Ovary (tissue), 9 donors: Measurements from ENCODE around the gene PDCD4. TPM values are rescaled to one million over a fixed set of nuclear protein-coding genes. Genes with fewer than 3 reads are reported as not detected.

Experiments used
- DNase-seq, 5 donors: peaks; one replicate each; pipeline ENCODE4 v3.0.0-alpha.2; 2019 to 2020
- H3K27ac ChIP-seq, 2 donors: fragments of 200-600 bp; one replicate each; pipeline versions ENCODE4 v1.5.1 to v1.8.0; 2019 to 2022
- H3K27me3 ChIP-seq: fragments of 200-600 bp; one replicate; pipeline ENCODE4 v1.8.0; 2022
- H3K36me3 ChIP-seq: fragments of 200-600 bp; sonication (generic); one replicate; pipeline ENCODE4 v1.5.1; 2019
- H3K4me1 ChIP-seq: one replicate; pipeline ENCODE4 v1.8.1; 2013; ENCODE audit warnings: mild to moderate bottlenecking, moderate library complexity; ENCODE audit not compliant: insufficient read depth
- H3K4me3 ChIP-seq: fragments of 200-600 bp; sonication (generic); one replicate; pipeline ENCODE4 v1.5.1; 2017
- H3K9me3 ChIP-seq, 2 donors: fragments of 200-600 bp in 1 of 2; sonication (generic) in 1 of 2; one replicate each; pipeline versions ENCODE4 v1.5.1 to v1.8.1; 2013 to 2019; ENCODE audit warnings: mild to moderate bottlenecking in 1 of 2, moderate library complexity in 1 of 2
- CTCF ChIP-seq, 3 donors: fragments of 450-650 bp in 2 of 3; fragments of 200-600 bp in 1 of 3; IDR thresholded peaks; one replicate each; pipeline versions ENCODE4 v1.5.1 to v1.8.0; 2016 to 2022; ENCODE audit warnings: antibody characterized with exemption in 3 of 3, mild to moderate bottlenecking in 1 of 3
- EP300 ChIP-seq: sonication (generic); formaldehyde crosslinking; IDR thresholded peaks from one replicate; pipeline ENCODE4 v1.6.1; 2017; ENCODE audit warnings: antibody characterized with exemption
- POLR2A ChIP-seq: fragments of 450-650 bp; IDR thresholded peaks from one replicate; pipeline ENCODE4 v1.6.1; 2017; ENCODE audit warnings: antibody characterized with exemption, mild to moderate bottlenecking, moderate library complexity
- WGBS, 3 donors: extraction: QIAGEN DNeasy Blood & Tissue Kit in 1 of 3; methylation state at CpG; one replicate each; pipeline versions ENCODE4 v1.1.5 to v1.1.7; 2013 to 2017; 5-methylcytosine and 5-hydroxymethylcytosine counted together
- intact Hi-C, 4 donors: fragments of 100-400 bp; cut with DNase I; formaldehyde crosslinking; loops; one replicate each; pipeline versions ENCODE4 v1.11.0 to v1.15.1; 2022 to 2023
- polyA plus RNA-seq, 2 donors: library from polyadenylated mRNA; stranded (reverse); fragments of 200-250 nt in 1 of 2; fragments of 350-450 nt in 1 of 2; fragmentation: Illumina TruSeq in 1 of 2; extraction: RNeasy Lipid Tissue Mini Kit (QIAGEN cat#74804) in 1 of 2; gene quantifications; one replicate each; pipeline ENCODE4 v1.2.3, GENCODE V29; 2013 to 2014
- total RNA-seq, 7 donors: library from RNA; depleted of rRNA in 2 of 7; stranded (reverse); fragments of >200 nt in 2 of 7; fragmentation: NEBNext Ultra II Directional in 3 of 7; extraction: Animal tissue kit (Norgen Biotek cat#: 25700) in 3 of 7; gene quantifications; one replicate each; pipeline versions ENCODE4 v1.1.0 to v1.2.4, GENCODE V29; 2016 to 2023
- donor health status: DM: no; HTN: no; CAD: no; lungs with moderate emphysema.
- donor health status: DM: no; HTN: no; CAD: no.
- donor health status: Bipolar disorder and iron deficiency.
- donor health status: DM: yes; HTN: yes; CAD: no.
- donor health status: DM: no; HTN: no; CAD: no.
- donor health status: DM: yes; HTN: yes; CAD: no.

Gene PDCD4
- total and polyA plus RNA-seq, 9 donors: 103 to 399 (median 185) TPM

- WGBS, 3 donors: 96 to 99% (median 98%) methylated on average over 2 of the region's 2 CpGs
- H3K4me1 ChIP-seq: peaks cover 18% of the 10 kb centered on the region
- H3K4me3 ChIP-seq: no peak overlapping the region
- intact Hi-C loops: no loop called here
- no peak for TF ChIP-seq EP300
- no peak for TF ChIP-seq CTCF (IDR thresholded peaks at IDR 0.05)
- no peak for TF ChIP-seq POLR2A
- no peaks in the 10 kb centered on the region for H3K36me3 ChIP-seq
- H3K27ac ChIP-seq: no peak overlapping the region
- DNase-seq: no peak
- no peaks in the 10 kb centered on the region for H3K27me3 ChIP-seq
- H3K9me3 ChIP-seq: no peaks in the 10 kb centered on the region
Measured at GRCh38 chr10:110861476-110861875, 10.3 kb upstream of the PDCD4 start.

GRCh38 chr10:110861930-110862649, 9.6 kb upstream of the PDCD4 start:
- Histone ChIP-seq H3K27ac (no peak overlapping the region), H3K4me3 (no peak overlapping the region), H3K4me1 (peaks cover 18% of the 10 kb centered on the region), H3K27me3 (no peaks in the 10 kb centered on the region), H3K9me3 (no peaks in the 10 kb centered on the region), H3K36me3 (no peaks in the 10 kb centered on the region)
- WGBS, 3 donors: 87 to 91% (median 90%) methylated on average over 6 of the region's 6 CpGs
- no peak for TF ChIP-seq POLR2A
- no peak for TF ChIP-seq CTCF (IDR thresholded peaks at IDR 0.05)
- TF ChIP-seq EP300: no peak
- intact Hi-C loops: no loop called here
- DNase-seq: no peak

GRCh38 chr10:110862961-110863360, 8.8 kb upstream of the PDCD4 start:
- no peak overlapping the region for H3K4me3 ChIP-seq
- H3K27ac ChIP-seq: no peak overlapping the region
- no peaks in the 10 kb centered on the region for H3K27me3 ChIP-seq
- WGBS, 3 donors: 67 to 75% (median 68%) methylated on average over 6 of the region's 6 CpGs
- no peaks in the 10 kb centered on the region for H3K9me3 ChIP-seq
- DNase-seq: no peak
- intact Hi-C loops: no loop called here
- peaks cover 10% of the 10 kb centered on the region for H3K4me1 ChIP-seq
- no peak for TF ChIP-seq POLR2A
- no peaks in the 10 kb centered on the region for H3K36me3 ChIP-seq

GRCh38 chr10:110863361-110863760, 8.4 kb upstream of the PDCD4 start:
- H3K27me3 ChIP-seq: no peaks in the 10 kb centered on the region
- no peak overlapping the region for H3K27ac ChIP-seq
- intact Hi-C loops: no loop called here
- H3K9me3 ChIP-seq: no peaks in the 10 kb centered on the region
- no peak for DNase-seq
- H3K4me3 ChIP-seq: no peak overlapping the region
- no peaks in the 10 kb centered on the region for H3K36me3 ChIP-seq
- TF ChIP-seq CTCF (IDR thresholded peaks at IDR 0.05): no peak
- TF ChIP-seq POLR2A: no peak
- no peak for TF ChIP-seq EP300
- H3K4me1 ChIP-seq: peaks cover 6% of the 10 kb centered on the region

- no peak overlapping the region for H3K4me3 ChIP-seq
- TF ChIP-seq POLR2A (no peak), EP300 (no peak), CTCF (IDR thresholded peaks at IDR 0.05) (no peak)
- WGBS, 3 donors: 88 to 90% (median 89%) methylated on average over 2 of the region's 2 CpGs
- no peaks in the 10 kb centered on the region for H3K9me3 ChIP-seq
- H3K27me3 ChIP-seq: no peaks in the 10 kb centered on the region
- H3K4me1 ChIP-seq: peaks cover 3% of the 10 kb centered on the region
- H3K27ac ChIP-seq: no peak overlapping the region
- no peaks in the 10 kb centered on the region for H3K36me3 ChIP-seq
- intact Hi-C loops: no loop called here
- no peak for DNase-seq
Measured at GRCh38 chr10:110863956-110864355, 7.8 kb upstream of the PDCD4 start.
